ENCODE data around the gene TMSB15C.
"Not testable (repeated sequence)": the region's sequence is repeated elsewhere in the genome, so short reads cannot be mapped to it uniquely, and the experiment has no call there.

The TMSB15C gene

GRCh38 chrX:104075778-104076445, at the start of gene TMSB15C:
Gene TMSB15C, minus strand, starts transcription at chrX:104076236.
- DNase-seq; intact Hi-C loops (cut with DNase I): not testable (repeated sequence)

DNA sequence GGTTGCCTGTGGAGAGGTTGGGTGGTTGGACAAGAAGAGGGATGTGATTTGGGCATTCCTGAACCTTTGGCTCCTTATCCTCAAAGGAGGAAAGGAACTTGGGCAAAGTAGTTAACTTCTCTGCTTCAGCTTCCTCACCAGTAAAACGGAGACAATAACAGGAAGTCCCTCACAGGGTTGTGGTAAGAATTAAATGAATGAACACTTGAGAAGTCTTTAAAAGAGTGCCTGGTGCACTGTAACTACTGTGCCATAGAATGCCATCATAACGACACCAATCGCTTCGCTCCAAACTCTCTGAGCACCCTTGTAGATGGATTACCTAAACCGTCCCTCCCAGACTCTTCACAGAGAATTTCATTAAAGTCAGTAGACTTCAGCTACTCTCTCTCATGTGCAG, 46.8 kb upstream of the TMSB15C start:
- no peak for DNase-seq
- intact Hi-C loops (cut with DNase I) = no loop called here

GRCh38 chrX:104118765-104119164, 42.7 kb upstream of the TMSB15C start:
- intact Hi-C loops (cut with DNase I) = no loop called here
- no peak for DNase-seq

- intact Hi-C loops (cut with DNase I) = no loop called here
- DNase-seq = no peak
Measured at GRCh38 chrX:104117759-104118158, 41.7 kb upstream of the TMSB15C start.

DNA sequence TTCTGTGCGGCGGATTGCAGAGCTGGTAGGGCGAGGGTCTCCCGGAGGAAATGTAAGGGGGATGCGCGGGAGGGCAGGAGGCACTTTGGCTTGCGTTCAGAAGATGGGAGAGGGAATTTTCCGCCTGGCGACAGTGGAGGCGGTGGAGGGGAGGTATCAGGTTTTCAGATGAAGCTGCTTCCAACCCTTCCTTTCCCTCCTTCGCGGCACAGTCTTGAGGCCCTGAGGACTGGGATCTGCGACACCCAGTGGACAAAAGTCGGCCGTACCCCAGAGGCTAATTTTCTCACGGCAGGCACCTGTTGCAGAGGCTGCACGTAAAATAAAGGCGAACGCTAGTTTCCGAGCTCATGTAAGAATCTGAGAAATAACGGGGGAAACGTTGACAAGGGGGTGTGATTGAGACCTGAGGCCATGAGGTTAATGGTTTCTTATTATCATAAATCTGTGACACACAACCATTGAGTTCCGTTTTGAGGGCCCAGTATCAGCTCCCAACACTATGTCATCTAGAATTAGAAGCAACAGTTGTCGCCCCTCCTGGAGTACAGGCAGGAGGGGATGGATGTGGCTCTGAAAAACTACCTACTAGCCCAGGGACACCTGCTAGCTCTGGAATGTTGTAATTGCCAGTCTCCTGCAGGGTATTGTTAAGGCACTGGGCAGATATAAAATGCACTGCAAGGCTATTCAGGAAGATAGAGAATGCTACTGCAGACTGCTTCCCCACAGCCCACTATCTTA, 37.4 kb upstream of the TMSB15C start:
- intact Hi-C loops (cut with DNase I) = no loop called here
- peak; percentile 37 to 81 (median 58) for DNase-seq

GRCh38 chrX:104112326-104112951, 36.4 kb upstream of the TMSB15C start, which contains the start of gene ZCCHC18:
Gene ZCCHC18, plus strand, starts transcription at chrX:104112523. Its CDS starts 1,589 bp downstream, at chrX:104114112.
- intact Hi-C loops (cut with DNase I) = no loop called here
- DNase-seq = peak in 41 of 42 donors; percentile 9 to 76 (median 51)

GRCh38 chrX:104110491-104111240, 34.6 kb upstream of the TMSB15C start:
- intact Hi-C loops (cut with DNase I); DNase-seq: not testable (repeated sequence)

- intact Hi-C loops (cut with DNase I) = no loop called here
- DNase-seq = no peak
Measured at GRCh38 chrX:104108955-104109354, 32.9 kb upstream of the TMSB15C start.

GRCh38 chrX:104105330-104106262, 29.6 kb upstream of the TMSB15C start:
- DNase-seq = no peak
- intact Hi-C loops (cut with DNase I) = no loop called here

DNA sequence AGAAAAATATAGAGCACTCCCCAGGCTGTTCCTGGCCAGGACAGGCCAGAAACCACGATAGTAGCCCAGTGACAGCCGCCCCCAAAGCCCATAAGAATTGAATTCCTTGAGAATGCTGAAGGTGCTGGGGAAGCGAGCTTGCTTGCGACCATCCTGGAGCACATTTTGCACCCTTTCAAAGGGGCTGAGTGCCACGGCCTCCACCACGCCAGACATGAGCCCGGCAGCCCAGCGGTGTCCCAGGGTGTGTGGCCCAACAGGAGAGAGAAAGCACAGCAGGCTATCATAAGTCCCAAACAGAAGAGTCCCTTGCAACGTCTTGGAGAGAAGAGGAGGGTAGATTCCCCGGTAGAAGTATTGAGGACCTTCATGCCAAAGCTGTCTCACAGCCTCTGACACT, 28.6 kb upstream of the TMSB15C start:
- intact Hi-C loops (cut with DNase I) = no loop called here
- no peak for DNase-seq

GRCh38 chrX:104098919-104099318, 22.9 kb upstream of the TMSB15C start:
- DNase-seq = no peak
- intact Hi-C loops (cut with DNase I) = no loop called here

DNA sequence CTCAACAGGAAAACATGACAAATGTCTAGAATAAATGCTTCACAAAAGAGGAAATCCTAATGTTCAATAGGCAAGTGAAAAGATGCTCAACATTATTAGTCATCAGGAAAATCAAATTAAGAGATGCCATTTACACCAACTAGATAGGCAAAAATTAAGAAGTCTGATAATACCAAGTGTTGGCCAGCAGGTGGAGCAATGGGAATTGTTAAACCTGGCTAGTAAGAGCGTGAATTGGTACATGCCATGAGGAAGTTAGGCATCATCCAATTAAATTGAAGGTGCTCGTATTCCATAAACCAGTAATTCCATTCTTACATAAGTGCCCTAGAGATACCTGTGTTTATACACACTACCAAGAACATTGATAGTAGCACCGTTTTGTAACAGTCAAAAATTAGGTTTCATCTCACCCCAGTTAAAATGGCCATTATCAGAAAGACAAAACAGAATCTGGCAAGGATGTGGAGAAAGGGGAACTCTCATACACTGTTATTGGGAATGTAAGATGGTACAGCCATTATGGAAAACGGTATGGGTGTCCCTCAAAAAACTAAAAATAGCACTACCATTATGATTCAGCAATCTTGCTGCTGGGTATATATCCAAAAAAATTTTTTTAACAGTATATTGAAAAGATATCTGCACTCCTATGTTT, 22.2 kb upstream of the TMSB15C start:
- intact Hi-C loops (cut with DNase I) = no loop called here
- DNase-seq = peak in 34 of 42 donors; percentile 25 to 86 (median 62)

GRCh38 chrX:104085919-104086318, 9.9 kb upstream of the TMSB15C start:
- intact Hi-C loops (cut with DNase I) = no loop called here
- DNase-seq = no peak

DNA sequence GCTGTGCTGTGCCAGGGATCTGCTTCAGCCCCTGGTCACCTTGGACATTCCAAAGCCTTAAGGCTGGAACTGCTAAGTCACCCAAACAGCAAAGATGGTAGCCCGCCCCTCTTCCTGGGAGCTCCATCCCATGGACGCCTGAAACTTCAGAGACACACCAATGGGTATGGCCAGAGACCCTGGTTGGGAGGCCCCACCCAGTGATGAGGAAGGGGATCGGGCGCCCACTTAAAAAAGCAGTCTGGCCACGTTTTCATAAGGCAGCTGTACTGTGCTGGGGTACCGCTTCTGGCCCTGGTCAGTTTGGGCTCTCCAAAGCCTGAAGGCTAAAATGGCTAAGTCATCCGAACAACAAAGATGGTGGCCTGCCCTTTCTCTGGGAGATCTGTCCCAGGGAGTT, 9.4 kb upstream of the TMSB15C start:
- no peak for DNase-seq
- intact Hi-C loops (cut with DNase I) = no loop called here

GRCh38 chrX:104084534-104085277, 8.7 kb upstream of the TMSB15C start:
- intact Hi-C loops (cut with DNase I) = no loop called here
- no peak for DNase-seq

GRCh38 chrX:104084063-104084462, 8.0 kb upstream of the TMSB15C start:
- intact Hi-C loops (cut with DNase I) = no loop called here
- DNase-seq = no peak

DNA sequence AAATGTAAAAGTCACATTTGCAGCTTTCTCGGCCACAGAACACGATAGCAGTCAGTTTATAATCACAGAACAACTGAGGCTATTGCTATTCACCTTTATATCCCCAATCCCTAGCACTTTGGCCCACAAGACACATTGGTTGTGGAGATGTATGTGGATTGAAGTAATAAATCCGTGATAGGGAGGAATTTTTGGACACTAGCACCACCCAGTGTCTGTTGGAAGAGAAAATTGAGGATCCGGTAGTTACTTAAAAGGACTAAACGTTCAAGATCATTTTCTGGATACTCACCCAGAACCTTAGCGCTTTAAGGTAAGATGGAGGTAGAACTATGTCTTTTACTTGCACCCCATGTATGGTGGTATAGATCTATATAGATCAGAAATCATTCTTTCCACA, 1.8 kb upstream of the TMSB15C start:
- DNase-seq; intact Hi-C loops (cut with DNase I): not testable (repeated sequence)

All from head of caudate nucleus (tissue), 42 donors.